SK-N-SH (cell line): ENCODE data around the gene JAZF1. TPM values are rescaled to one million over a fixed set of nuclear protein-coding genes. Genes with fewer than 3 reads are reported as not detected.

Experiments used
- CTCF ChIA-PET: fragments of 300-600, 350-600 bp; formaldehyde crosslinking; extraction: SDS; loops from one replicate; lab custom pipeline; 2021; lab: Yijun Ruan, JAX
- POLR2A ChIA-PET: fragments of 350-600 bp; sonication (Branson Sonifier 250); formaldehyde crosslinking; extraction: SDS; loops from one replicate; lab custom pipeline; 2020; ENCODE audit warnings: antibody characterized with exemption, inconsistent platforms; lab: Yijun Ruan, JAX
- DNase-seq: peaks from one replicate; pipeline ENCODE4 v3.0.0; 2012
- H2AFZ ChIP-seq: fragments of 200-600 bp; sonication (generic); 2 replicates; pipeline ENCODE4 v1.8.1; 2016; ENCODE audit warnings: antibody characterized with exemption, mild to moderate bottlenecking, low read depth
- H3F3A ChIP-seq: fragments of 200-600 bp; sonication (generic); replicated peaks from 2 replicates; pipeline ENCODE3; 2016; ENCODE audit warnings: antibody characterized with exemption, mild to moderate bottlenecking; ENCODE audit not compliant: insufficient read depth
- H3K27ac ChIP-seq, 2 experiments: fragments of 200-500 bp in 1 of 2; fragments of 200-600 bp in 1 of 2; sonication (Bioruptor generic) in 1 of 2; sonication (generic), shearing (Covaris generic) in 1 of 2; 2 replicates each; pipeline versions ENCODE4 v1.5.1 to v1.6.1; 2014 to 2016; ENCODE audit warnings: low read depth in 2 of 2, inconsistent platforms in 1 of 2, low read length in 1 of 2, mild to moderate bottlenecking in 1 of 2, mixed read lengths in 1 of 2
- H3K27me3 ChIP-seq: fragments of 200-600 bp; sonication (generic), shearing (Covaris generic); 2 replicates; pipeline ENCODE4 v1.6.1; 2016; ENCODE audit warnings: mixed run types; ENCODE audit not compliant: insufficient read depth
- H3K36me3 ChIP-seq, 2 experiments: fragments of 200-500 bp in 1 of 2; fragments of 200-600 bp in 1 of 2; sonication (Bioruptor generic) in 1 of 2; sonication (generic) in 1 of 2; replicated peaks in 1 of 2; 2 replicates each; pipeline versions ENCODE3 to v1.5.1; 2014 to 2016; ENCODE audit warnings: low read length in 1 of 2, mild to moderate bottlenecking in 1 of 2; ENCODE audit not compliant: insufficient read depth in 2 of 2, control insufficient read depth in 1 of 2
- H3K4me1 ChIP-seq, 2 experiments: fragments of 200-500 bp in 1 of 2; fragments of 200-600 bp in 1 of 2; sonication (Bioruptor generic) in 1 of 2; sonication (generic), shearing (Covaris generic) in 1 of 2; 2 replicates each; pipeline versions ENCODE4 v1.5.1 to v1.6.1; 2014 to 2016; ENCODE audit warnings: low read depth in 1 of 2, low read length in 1 of 2, mixed run types in 1 of 2; ENCODE audit not compliant: insufficient read depth in 2 of 2, control insufficient read depth in 1 of 2
- H3K4me2 ChIP-seq: fragments of 200-600 bp; sonication (generic), shearing (Covaris generic); 2 replicates; pipeline ENCODE4 v1.6.1; 2017; ENCODE audit warnings: mixed run types
- H3K4me3 ChIP-seq, 2 experiments: fragments of 200-500 bp in 1 of 2; fragments of 200-600 bp in 1 of 2; sonication (Bioruptor generic) in 1 of 2; sonication (generic), shearing (Covaris generic) in 1 of 2; 2 replicates each; pipeline versions ENCODE4 v1.5.1 to v1.8.1; 2014 to 2016; ENCODE audit warnings: low read depth in 2 of 2, inconsistent platforms in 1 of 2, low read length in 1 of 2, mild to moderate bottlenecking in 1 of 2, mixed read lengths in 1 of 2, moderate library complexity in 1 of 2
- H3K79me2 ChIP-seq: fragments of 200-600 bp; sonication (generic); 2 replicates; pipeline ENCODE4 v1.8.1; 2017; ENCODE audit warnings: mild to moderate bottlenecking; ENCODE audit not compliant: insufficient read depth
- H3K9ac ChIP-seq: fragments of 200-600 bp; sonication (generic); 2 replicates; pipeline ENCODE4 v1.6.1; 2017; ENCODE audit warnings: mixed run types
- H3K9me2 ChIP-seq: fragments of 200-600 bp; sonication (generic); 2 replicates; pipeline ENCODE4 v1.6.1; 2017; ENCODE audit warnings: mixed run types
- H3K9me3 ChIP-seq: fragments of 200-600 bp; sonication (generic); 2 replicates; pipeline ENCODE4 v1.6.1; 2017; ENCODE audit warnings: mixed run types, mild to moderate bottlenecking, moderate library complexity
- H4K20me1 ChIP-seq: fragments of 200-600 bp; sonication (generic); 2 replicates; pipeline ENCODE4 v1.6.1; 2017; ENCODE audit warnings: mild to moderate bottlenecking, mixed run types; ENCODE audit not compliant: insufficient read depth
- CHD2 ChIP-seq: fragments of 150-350 bp; IDR thresholded peaks from 2 replicates; pipeline ENCODE4 v1.6.1; 2018; ENCODE audit warnings: low read length; ENCODE audit not compliant: partially characterized antibody
- EZH2phosphoT487 ChIP-seq: fragments of 200-600 bp; sonication (generic); IDR thresholded peaks from 2 replicates; pipeline ENCODE4 v1.6.1; 2017; ENCODE audit warnings: low read depth, mixed run types, mild to moderate bottlenecking, antibody characterized with exemption, moderate library complexity, borderline replicate concordance
- FOXJ3 ChIP-seq: sonication (generic); formaldehyde crosslinking; IDR thresholded peaks from 2 replicates; pipeline ENCODE4 v1.5.1; 2020; ENCODE audit warnings: mild to moderate bottlenecking, missing genetic modification reagents
- FOXM1 ChIP-seq: IDR thresholded peaks from 2 replicates; pipeline ENCODE4 v1.4.0; 2012; ENCODE audit warnings: low read depth, mild to moderate bottlenecking
- GATA2 ChIP-seq: sonication (generic); formaldehyde crosslinking; IDR thresholded peaks from 2 replicates; pipeline ENCODE4 v1.5.0; 2020; ENCODE audit warnings: mild to moderate bottlenecking, missing genetic modification reagents
- IRF3 ChIP-seq: fragments of 150-350 bp; IDR thresholded peaks from 2 replicates; pipeline ENCODE4 v1.6.1; 2016; ENCODE audit warnings: mild to moderate bottlenecking, low read depth, low read length
- JUND ChIP-seq: IDR thresholded peaks from 2 replicates; pipeline ENCODE4 v1.4.0; 2012
- MAX ChIP-seq: IDR thresholded peaks from 2 replicates; pipeline ENCODE4 v1.4.0; 2012; ENCODE audit warnings: low read depth
- NFIC ChIP-seq: IDR thresholded peaks from 2 replicates; pipeline ENCODE4 v1.4.0; 2012; ENCODE audit warnings: borderline replicate concordance
- NRF1 ChIP-seq: IDR thresholded peaks from 2 replicates; pipeline ENCODE4 v1.6.1; 2012; ENCODE audit warnings: low read depth, mild to moderate bottlenecking, low read length
- POLR2AphosphoS5 ChIP-seq: IDR thresholded peaks from 2 replicates; pipeline ENCODE4 v1.6.1; 2012; ENCODE audit warnings: low read depth, low read length
- RCOR1 ChIP-seq: fragments of 150-350 bp; IDR thresholded peaks from 2 replicates; pipeline ENCODE4 v1.6.1; 2017; ENCODE audit warnings: antibody characterized with exemption, low read length
- REST ChIP-seq: IDR thresholded peaks from 2 replicates; pipeline ENCODE4 v1.6.1; 2012; ENCODE audit warnings: mild to moderate bottlenecking, low read depth, low read length, moderate library complexity
- RFX5 ChIP-seq: IDR thresholded peaks from 2 replicates; pipeline ENCODE4 v1.6.1; 2012; ENCODE audit warnings: mild to moderate bottlenecking, improper control_type of control experiment, low read length
- RXRA ChIP-seq: IDR thresholded peaks from 2 replicates; pipeline ENCODE4 v1.4.0; 2012; ENCODE audit warnings: low read depth, mild to moderate bottlenecking, borderline replicate concordance
- SIN3A ChIP-seq: IDR thresholded peaks from 2 replicates; pipeline ENCODE4 v1.6.1; 2012; ENCODE audit warnings: low read depth, mild to moderate bottlenecking, low read length, moderate library complexity, borderline replicate concordance
- SMC3 ChIP-seq: IDR thresholded peaks from 2 replicates; pipeline ENCODE4 v1.6.1; 2012; ENCODE audit warnings: low read depth, low read length, improper control_type of control experiment
- TEAD4 ChIP-seq: IDR thresholded peaks from 2 replicates; pipeline ENCODE4 v1.4.0; 2012; ENCODE audit warnings: mild to moderate bottlenecking, borderline replicate concordance; ENCODE audit not compliant: insufficient read depth
- USF1 ChIP-seq: IDR thresholded peaks from 2 replicates; pipeline ENCODE4 v1.4.0; 2012; ENCODE audit warnings: low read depth, borderline replicate concordance
- YY1 ChIP-seq: IDR thresholded peaks from 2 replicates; pipeline ENCODE4 v1.4.0; 2012; ENCODE audit warnings: low read depth, mild to moderate bottlenecking
- ZBTB33 ChIP-seq: IDR thresholded peaks from 2 replicates; pipeline ENCODE4 v1.4.0; 2012; ENCODE audit warnings: low read depth, borderline replicate concordance
- WGBS: methylation state at CpG from one replicate; pipeline ENCODE4 v1.1.6; 2017; ENCODE audit warnings: low lambda C conversion rate; 5-methylcytosine and 5-hydroxymethylcytosine counted together
- polyA plus RNA-seq, 3 experiments: library from polyadenylated mRNA; depleted of rRNA; stranded (reverse); fragments of >200 nt; gene quantifications; 2 replicates each; pipeline ENCODE4 v1.2.3, GENCODE V29; 2012

JAZF1 gene
- polyA plus RNA-seq, 1 of the 3 experiments (the other 2 are of a cell fraction), result 1.7 TPM

GRCh38 chr7:27802999-27803398 is 377.6 kb downstream of the JAZF1 start:
- no peak overlapping the region for H3K27ac ChIP-seq

GRCh38 chr7:27799212-27799611 is 381.4 kb downstream of the JAZF1 start:
- Histone ChIP-seq H4K20me1 (no peaks in the 10 kb centered on the region), H3K27me3 (no peaks in the 10 kb centered on the region), H3K36me3 (peaks cover 65 to 71% of the 10 kb centered on the region in 2 experiments), H2AFZ (no peak overlapping the region), H3K79me2 (peaks cover 3% of the 10 kb centered on the region), H3K27ac (no peak overlapping the region), H3K9me2 (no peaks in the 10 kb centered on the region; the same call in 1 of the 2 replicates), H3K4me3 (no peak overlapping the region), H3F3A (peaks cover 20% of the 10 kb centered on the region), H3K9ac (no peak overlapping the region), H3K4me1 (no peaks in the 10 kb centered on the region), H3K9me3 (no peaks in the 10 kb centered on the region; the same call in 1 of the 2 replicates), H3K4me2 (no peak overlapping the region)
- ChIA-PET POLR2A (no interaction called here), CTCF (no interaction called here)
- 97% methylated on average over 2 of the region's 2 CpGs for WGBS
- TF ChIP-seq TEAD4 (no peak), NRF1 (no peak), NFIC (no peak), RFX5 (no peak), RXRA (no peak), EZH2phosphoT487 (no peak), ZBTB33 (no peak), CHD2 (no peak), IRF3 (no peak), USF1 (no peak), MAX (no peak), SMC3 (no peak), POLR2AphosphoS5 (no peak), REST (no peak)
- no peak for DNase-seq

More at GRCh38 chr7:27802999-27803398, 377.6 kb downstream of the JAZF1 start:
- no peak overlapping the region for H3K9ac ChIP-seq
- ChIA-PET POLR2A (no interaction called here), CTCF (interaction anchor here (0.9 to 1.7 kb wide), 5 partner anchors 29 to 218 kb away, joined by 3 to 4 read pairs (median 4); no protein-coding TSS in a partner anchor)
- no peak overlapping the region for H2AFZ ChIP-seq
- H3F3A ChIP-seq, result peaks cover 21% of the 10 kb centered on the region
- WGBS, result 94% methylated on average over 2 of the region's 2 CpGs
- no peak for DNase-seq
- no peaks in the 10 kb centered on the region; the same call in 1 of the 2 replicates for H3K9me3 ChIP-seq
- H3K4me2 ChIP-seq, result no peak overlapping the region
- TF ChIP-seq GATA2 (CRISPR knock-in tag) (no peak), NFIC (no peak), RFX5 (no peak), RCOR1 (no peak), FOXM1 (no peak), SIN3A (no peak), POLR2AphosphoS5 (no peak), FOXJ3 (CRISPR knock-in tag) (no peak), JUND (no peak), YY1 (no peak)
- H3K27me3 ChIP-seq, result no peaks in the 10 kb centered on the region
- no peaks in the 10 kb centered on the region; the same call in 1 of the 2 replicates for H3K79me2 ChIP-seq
- H3K9me2 ChIP-seq, result no peaks in the 10 kb centered on the region; the same call in 1 of the 2 replicates
- no peaks in the 10 kb centered on the region for H4K20me1 ChIP-seq
- H3K4me3 ChIP-seq, result no peak overlapping the region
- H3K36me3 ChIP-seq, result peaks cover 51 to 56% of the 10 kb centered on the region in 2 experiments
- H3K4me1 ChIP-seq, result peaks cover 0 to 4% of the 10 kb centered on the region in 2 experiments; a peak in 1 of 4 replicates
